OCI-LY3 (cell line): ENCODE measurements around the gene FGGY.

Source experiments
- CTCF ChIP-seq: fragments of 200-600, 300-600 bp; sonication (generic); IDR thresholded peaks from 2 replicates; pipeline ENCODE4 v1.5.1; 2014; ENCODE audit warnings: antibody characterized with exemption, low read length, low read depth
- EZH2phosphoT487 ChIP-seq: fragments of 200-600 bp; shearing (Covaris generic); IDR thresholded peaks from 2 replicates; pipeline ENCODE4 v1.6.1; 2018; ENCODE audit warnings: antibody characterized with exemption, mixed run types, low read depth

- no peak for TF ChIP-seq EZH2phosphoT487
- TF ChIP-seq CTCF: no peak
Observed at GRCh38 chr1:59696421-59697115, 399.7 kb downstream of the FGGY start.
